Activated CD8-positive, alpha-beta memory T cell treated with anti-CD3 and anti-CD28 coated beads, Interleukin-2, amount 50 U/mL, for 48 hours (primary cell): Measurements from ENCODE around the gene SENP8.

Experiments
- DNase-seq: peaks from one replicate; pipeline ENCODE4 v3.0.0-alpha.2; 2020

Gene SENP8

DNA sequence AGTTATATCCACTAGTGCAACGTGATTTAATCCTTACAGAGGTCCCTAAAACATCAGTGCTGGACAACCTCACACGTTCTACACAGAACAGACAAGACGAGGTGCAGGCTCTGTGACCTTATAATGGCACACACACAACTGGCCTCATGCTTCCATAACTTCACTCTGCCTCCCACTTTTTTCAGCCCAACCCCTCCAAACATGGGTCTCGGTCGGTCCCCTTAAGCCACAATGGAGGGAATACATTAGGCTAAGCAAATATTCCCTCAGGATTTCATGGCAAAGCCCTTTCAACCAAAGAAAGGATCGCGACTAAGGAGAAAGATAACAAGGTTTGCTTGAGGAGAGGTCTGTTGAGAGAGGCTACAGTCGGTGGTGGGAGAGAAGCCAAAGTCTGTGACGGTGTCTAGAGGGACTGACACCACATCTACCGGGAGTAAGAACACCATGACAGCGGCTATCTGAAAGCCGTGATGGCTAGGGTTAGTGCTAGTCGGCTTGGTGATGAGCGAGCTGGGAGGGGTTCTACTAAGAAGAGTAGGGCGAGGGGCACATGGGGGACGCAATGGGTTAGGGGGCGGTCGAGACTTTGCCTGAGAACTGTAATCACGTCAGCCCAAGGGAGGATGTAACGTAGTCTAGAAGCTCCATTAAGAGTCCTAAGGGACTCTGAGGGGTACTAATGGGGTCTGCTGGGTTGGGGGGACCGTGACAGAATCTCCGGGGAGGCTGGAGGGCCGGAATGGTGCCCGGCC, 1.3 kb upstream of the SENP8 start:
- DNase-seq: no peak

- peak; percentile 89 for DNase-seq
These were observed 652 bp upstream of the SENP8 start for GRCh38 chr15:72117486-72118016.

DNA sequence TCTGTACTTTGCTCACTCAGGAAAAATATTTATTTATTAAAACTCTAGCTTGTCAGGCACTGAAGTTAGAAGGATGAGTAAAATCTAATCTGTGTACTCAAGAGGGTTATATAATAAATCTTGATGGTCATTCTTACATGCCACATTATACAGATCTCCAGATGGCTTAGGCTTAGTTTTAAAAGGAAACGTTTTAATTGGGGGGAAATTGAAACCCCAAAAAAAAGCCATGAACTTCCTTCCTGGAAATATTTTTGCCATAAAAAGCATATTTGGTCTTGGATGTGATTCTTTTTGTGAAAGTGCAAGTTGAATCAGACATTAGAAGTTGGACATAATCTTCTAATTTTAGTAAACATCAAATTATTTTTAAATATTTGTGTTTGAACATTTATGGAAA, 6.0 kb downstream of the SENP8 start:
- no peak for DNase-seq

GRCh38 chr15:72127724-72128322, 9.6 kb downstream of the SENP8 start:
- DNase-seq: no peak

- no peak for DNase-seq
These were observed 10.2 kb downstream of the SENP8 start for GRCh38 chr15:72128359-72128758.

DNA sequence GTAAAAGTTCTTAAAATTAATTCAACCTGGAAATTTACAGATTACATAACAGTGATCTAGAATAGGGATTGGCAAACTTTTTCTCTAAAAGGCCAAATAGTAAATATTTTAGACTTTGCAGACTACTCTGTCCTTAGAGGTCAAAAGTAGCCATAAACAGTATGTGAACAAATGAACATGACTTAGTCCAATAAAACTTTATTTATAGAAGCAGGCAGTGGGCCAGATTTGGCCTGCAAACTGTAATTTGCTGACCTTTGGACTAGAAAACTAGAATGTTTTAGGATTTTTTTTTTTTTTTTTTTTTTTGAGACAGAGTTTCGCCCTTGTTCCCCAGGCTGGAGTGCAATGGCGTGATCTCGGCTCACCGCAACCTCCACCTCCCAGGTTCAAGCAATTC, 12.1 kb downstream of the SENP8 start:
- DNase-seq: no peak

DNA sequence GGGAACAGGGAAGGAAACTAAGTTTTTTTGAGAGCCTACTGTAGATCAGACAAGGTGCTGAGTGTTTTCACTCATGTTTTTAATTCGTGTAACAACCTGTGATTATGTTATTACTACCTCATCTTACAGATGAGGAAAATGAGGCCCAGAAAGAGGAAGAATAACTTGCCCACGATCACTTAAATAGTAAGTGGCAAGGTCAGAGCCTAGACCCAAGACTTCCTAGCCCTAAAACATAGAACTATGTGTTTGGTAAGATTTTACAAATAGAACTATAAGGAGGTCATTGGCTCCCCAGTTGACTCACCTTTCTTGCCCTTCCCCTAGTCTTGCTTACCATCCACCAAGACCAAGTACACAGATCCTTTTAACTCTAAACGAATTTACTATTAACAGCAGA, 13.7 kb downstream of the SENP8 start:
- no peak for DNase-seq

DNA sequence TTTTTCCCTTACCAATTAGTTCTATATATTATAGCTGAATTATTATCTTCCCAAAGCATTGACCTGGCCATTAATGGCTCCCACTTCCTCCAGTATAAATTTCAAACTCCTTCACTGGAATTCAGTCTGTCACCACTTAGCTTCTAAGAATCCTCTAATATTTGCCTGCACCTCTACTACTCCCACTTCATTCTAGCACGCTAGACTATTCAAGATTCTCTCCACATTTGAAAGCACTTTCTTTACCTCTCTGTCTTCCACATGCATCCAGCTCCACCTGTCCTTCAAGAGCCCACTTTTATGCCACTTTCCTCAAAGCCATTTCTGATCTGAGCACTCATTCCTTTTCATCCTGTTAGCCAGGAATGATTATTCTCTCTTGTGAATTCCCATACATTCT, 15.0 kb downstream of the SENP8 start:
- DNase-seq: no peak

GRCh38 chr15:72135719-72136118, 17.5 kb downstream of the SENP8 start:
- no peak for DNase-seq

DNA sequence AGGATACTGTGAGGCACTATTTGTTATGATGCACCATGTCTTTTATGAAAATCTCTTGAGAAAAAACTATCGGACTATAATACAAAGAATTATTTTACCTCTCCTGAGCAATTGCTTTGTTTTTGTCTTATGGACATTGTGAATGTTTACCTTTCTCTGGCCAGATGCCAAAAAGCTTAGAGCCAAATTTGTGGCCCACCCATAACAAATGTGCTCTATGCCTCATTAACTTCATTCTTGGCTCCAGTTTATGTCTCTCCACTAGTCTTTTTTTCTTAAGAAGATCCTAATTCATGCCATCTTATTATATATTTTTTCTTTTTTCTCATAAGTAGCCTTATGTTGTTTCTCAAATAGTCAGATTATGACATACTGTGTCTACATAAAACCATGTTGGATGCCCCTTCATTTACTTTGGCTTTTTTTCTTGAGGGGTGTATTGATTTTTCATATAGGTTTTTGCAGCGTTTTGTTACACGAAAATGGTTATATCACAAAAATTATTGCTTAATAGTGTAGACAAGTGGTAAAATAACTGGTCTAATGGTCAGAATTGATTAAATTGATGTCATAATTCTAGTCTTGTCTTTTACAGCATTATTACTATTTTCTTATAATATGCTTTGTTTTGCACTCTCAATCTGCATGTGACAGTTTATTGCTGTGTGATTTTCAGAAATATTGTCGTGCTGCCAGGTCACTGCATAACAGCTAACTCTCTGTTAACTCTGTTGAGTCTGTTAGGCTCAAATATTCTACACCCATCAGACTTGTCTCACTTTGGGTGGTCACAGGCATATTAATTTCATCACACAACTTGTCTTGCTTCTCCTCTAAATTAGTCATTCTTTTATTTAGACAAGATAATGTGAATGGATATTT, 18.2 kb downstream of the SENP8 start:
- DNase-seq: no peak

- no peak for DNase-seq
These were observed 21.5 kb downstream of the SENP8 start for GRCh38 chr15:72139667-72140066.

- DNase-seq: no peak
These were observed 21.9 kb downstream of the SENP8 start for GRCh38 chr15:72140088-72140487.

DNA sequence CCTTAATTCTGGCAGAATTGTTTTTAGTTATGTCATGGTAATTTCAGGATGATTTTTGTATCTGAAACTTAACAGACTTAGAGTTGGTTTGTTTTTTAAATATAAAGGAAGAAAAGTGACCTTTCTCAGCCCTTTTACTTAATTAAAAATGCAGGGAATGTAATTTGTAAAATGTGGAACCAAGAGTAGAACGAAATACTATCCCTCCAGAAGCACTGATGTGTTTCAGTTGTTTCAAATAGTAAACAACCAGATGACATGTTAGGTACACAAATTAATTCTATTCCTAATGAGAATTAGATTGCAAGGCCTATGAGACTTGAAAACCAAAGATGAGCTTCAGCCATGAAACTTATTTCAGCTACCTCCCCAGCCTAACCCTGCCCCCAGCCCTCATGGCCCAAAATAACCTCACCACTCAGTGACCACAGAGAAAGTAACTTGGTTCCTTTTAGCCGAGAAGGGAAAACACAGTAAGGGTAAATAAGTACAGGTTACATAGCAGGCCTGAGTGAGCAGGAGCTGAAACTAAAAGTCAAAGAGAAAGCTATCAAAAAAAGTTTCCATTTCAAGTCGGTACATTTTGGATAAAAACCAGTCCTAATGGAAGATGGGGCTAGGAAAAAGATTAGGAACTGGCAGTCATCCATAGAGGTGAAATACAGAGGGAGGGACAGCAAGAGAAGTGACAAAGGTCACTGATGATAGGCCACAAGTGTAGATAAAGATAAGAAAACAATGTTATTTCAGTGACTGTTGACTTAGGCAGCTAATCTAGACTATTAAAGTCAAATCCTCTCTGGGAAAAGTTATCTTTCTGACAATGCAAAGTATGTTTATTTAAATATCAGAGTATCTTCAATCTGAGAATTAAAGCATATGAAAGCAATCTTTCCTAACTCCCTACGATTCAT, 23.2 kb downstream of the SENP8 start:
- DNase-seq: no peak

GRCh38 chr15:72146221-72146620, 28.0 kb downstream of the SENP8 start:
- no peak for DNase-seq

DNA sequence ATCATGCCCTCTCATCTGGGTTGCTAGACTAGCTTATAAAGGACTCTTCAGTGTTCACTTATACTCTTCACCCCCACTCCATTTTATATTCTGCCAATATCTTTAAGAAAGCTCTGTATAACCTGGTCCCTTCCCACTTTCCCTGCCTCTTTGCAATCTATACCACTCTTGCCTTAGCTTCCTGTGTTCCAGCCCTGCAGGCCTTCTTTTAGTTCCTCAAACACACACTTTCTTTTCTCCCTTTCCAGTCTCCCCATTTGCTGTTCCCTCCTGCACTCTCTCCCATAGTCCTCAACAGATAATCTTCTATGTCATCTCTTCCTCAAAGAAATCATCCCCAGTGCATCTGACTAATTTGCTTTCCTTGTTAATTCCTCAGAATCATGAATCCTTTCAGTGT, 28.7 kb downstream of the SENP8 start:
- no peak for DNase-seq

GRCh38 chr15:72147418-72147817, 29.2 kb downstream of the SENP8 start:
- DNase-seq: no peak

- no peak for DNase-seq
These were observed 35.2 kb downstream of the SENP8 start for GRCh38 chr15:72153269-72154000.

- no peak for DNase-seq
These were observed 36.1 kb downstream of the SENP8 start for GRCh38 chr15:72154316-72154715.

GRCh38 chr15:72155003-72155621, 36.9 kb downstream of the SENP8 start:
- DNase-seq: no peak

DNA sequence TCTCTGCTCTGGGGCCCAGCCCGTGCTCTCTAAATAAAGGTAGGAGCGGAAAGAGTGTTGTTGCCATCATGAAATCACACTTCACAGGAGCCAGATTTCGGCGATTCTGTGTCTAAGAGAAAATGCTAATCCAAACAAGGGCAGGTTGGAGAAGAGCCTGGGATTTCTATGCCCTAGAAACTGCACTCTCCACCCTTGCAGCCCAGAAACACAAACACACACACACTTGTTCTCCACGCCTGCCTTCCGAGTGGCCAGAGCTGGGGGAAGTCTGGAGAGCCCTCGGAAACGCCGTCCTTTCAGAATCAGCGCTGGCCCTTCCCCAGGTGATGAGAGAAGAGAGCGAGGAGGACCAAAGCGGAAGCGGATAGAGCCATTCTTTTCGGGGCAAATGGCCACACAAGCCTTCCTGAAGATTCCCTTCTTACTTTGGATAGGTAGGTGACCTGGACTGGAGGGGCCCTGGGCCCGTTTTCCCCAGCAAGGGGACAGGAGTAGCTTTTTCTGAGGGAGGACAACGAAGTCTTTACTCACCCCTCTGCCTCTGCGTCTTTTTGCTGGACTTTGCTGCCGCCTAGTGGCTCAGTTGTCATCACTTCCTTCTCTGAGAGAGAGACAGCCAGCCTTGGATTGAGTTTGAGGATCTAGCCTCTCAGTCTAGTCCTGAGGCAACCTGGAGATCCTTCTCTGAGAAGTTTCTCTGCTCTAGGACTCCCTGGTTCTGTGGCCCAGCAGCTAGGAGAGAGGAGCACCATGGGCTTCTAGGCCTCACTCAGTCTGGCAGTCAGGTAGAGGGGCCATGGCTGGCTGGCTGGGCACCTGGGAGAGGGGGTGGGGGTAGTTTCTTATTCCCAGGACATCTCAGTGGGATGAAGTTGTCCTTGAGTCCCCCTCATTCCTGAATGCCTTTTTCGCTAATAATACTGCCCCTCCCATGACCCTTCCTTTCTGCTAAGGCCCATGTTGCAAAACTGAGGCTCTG, 37.7 kb downstream of the SENP8 start:
- peak; percentile 90 for DNase-seq
